NCI-H524 (cell line): ENCODE data around the gene IFI27.
A peak's percentile ranks its signal among the peaks of the same experiment; 100 is the strongest.

Source experiments
- DNase-seq, 2 experiments: peaks; one replicate each; lab custom pipeline; 2025; lab: John Stamatoyannopoulos, UW

IFI27 gene

DNA sequence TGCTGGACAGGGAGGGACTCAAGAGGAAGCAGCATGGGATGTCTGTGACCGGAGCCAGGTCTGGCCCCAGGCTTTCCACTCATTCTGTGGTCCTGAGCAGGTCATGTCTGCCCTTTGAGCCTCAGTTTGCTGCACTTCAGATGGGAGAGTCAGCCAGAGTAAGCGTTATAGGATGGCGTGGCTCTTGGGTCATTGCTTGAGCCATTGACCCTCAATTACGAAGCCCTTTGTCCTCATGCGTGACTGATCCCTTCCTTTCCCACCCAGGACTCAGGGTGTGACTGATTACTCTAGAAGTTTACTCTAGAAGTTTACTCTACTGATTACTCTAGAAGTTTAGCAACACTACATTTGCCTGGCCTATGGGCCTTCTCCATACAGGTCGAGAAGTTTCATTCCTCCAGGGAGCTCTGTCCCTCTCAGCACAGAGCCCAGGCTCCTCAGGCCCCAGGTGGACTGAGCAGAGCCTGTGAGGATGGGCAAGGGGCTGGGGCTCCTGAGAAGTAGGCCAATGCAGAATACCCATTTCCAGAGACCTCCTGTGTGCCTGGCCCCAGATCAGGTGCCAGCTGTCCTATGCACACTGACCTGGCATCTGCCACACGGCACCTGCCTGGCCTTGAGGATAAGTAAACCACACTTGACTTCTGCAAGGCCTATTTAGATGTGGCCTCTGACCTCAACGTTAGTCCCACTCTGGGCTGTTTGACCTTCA, 7.6 kb upstream of the IFI27 start:
- no peak for DNase-seq

DNA sequence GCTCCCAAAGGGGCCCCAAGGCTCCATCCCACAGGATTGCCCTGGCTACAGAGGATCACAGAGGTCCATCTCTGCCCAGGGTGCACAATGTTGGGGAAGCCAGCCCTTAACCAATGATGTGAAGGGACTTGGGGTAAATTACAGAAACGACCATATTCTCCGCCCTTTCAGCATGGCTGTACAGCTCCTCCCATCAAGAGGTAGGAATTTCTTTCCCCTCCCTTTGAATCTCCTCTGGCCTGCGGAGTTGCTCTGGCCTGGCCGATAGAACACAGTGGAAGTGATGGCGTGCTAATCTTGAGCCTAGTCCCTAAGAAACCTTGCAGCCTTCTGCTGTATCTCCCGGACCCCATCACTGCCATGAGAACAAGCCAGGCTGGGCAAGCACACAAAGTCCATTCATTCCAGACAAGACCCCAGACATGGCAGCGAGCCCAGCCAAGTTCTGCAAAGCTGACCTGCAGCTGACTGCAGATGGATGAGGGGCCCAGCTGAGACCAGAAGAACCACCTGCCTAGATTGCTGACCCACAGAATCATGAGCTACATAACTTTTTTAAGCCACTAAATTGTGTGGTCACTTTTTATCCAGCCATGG, 6.9 kb upstream of the IFI27 start:
- DNase-seq: no peak

DNA sequence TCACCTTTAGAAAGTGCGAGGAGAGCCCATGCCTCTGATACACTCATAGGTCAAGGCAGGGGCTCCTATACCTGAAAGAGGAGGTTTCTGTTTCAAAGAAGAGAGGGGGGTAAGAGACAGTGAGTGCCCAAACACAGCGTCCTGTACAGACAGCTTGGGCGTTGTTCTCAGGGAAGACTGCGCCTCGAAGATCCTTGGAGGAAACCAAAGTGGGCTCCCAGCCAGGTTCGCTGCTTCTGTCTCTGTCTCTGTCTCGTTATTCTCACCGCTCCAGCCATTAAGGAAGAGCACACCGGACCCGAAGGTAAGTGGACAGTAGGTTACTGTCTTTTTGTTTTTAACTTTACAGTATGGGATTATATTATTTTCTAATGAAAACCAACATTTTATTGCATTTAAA, 5.8 kb upstream of the IFI27 start:
- DNase-seq: no peak

DNA sequence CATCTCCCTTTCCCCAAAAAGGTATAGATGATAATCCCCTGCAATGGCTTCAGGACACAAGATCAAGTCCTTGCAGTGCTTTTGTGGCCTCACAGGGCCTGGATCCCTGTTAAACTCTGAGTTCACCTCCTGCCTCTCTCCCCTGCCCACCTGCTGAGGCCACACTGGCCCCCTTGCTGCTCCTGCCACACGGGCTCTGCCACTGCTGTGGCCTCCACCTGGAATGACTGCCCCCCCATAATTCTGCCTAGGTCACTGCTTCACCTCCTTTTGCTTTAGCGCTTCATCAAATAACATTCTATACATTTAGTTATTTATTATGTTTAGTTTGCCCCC, 653 bp upstream of the IFI27 start:
- DNase-seq: no peak

DNA sequence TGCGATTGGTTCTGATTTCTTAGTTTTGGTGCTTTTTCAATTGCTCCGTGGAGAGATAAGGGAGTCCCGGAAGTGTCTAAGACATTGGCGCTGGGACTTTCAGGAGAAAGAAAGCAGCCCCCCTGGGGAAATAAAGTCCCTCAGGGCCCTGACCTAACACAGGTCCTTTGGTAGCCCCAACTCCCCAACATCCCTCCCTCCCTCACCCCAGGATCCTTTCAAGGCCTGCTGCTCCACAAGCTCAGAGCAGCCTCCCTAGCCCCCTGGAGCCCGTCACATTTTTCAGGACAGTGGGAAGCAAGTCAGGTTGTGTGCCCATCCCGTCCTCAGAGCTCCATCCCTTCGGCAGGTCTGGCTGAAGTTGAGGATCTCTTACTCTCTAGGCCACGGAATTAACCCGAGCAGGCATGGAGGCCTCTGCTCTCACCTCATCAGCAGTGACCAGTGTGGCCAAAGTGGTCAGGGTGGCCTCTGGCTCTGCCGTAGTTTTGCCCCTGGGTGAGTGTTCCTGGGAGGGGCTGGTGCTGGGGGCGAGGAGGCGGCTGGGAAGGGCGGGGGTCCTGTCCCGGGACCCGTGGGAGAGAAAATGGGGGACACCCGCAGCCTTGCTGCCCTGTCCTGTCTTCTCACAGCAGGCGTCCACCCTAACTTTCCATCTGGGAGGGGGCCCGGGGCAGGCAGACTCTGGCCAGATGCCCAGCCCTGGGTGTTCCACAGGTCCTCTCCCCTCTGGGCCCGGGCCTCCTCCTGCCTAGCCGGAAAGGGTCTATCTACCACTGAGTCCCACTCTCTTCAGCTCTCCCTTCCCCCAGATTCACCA, 950 bp downstream of the IFI27 start:
- no peak for DNase-seq

DNA sequence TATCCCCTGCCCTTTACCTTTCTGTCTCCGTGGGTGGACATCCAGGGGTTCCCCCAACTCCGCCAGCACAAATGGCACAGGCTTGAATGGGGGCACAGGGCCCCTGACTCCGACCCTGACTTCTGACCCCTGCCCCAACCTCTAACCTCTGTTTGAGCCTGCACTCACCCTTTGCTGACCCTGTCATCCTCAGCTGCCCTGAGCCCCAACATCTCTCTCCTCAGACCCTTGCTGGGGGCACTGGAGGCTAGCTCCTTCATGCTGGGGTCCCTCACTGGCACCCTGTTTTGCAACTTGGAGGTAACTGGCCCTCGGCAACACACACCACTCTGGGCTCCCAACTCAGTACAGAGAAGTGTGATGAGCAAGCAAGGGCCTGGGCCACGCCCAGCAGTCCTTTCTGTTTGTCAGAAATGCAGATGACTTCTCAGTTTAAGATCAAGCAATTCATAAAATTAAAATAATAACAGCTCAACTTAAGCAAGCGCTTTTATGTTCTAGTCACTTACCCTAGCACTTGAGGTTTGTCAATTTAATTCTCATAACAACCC, 2.1 kb downstream of the IFI27 start:
- DNase-seq: no peak

DNA sequence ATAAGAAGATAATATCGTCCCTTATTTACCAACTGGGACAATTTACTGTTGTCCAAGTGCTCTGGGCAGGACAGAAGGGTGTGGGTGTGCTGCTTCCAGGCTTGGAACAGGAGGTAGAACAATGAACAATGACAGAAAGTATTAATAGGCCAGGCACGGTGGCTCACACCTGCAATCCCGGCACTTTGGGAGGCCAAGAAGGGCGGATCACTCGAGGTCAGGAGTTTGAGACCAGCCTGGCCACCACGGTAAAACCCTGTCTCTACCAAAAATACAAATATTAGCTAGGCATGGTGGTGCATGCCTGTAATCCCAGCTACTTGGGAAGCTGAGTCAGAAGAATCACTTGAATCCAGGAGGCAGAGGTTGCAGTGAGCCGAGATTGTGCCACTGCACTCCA, 2.5 kb downstream of the IFI27 start:
- no peak for DNase-seq

DNA sequence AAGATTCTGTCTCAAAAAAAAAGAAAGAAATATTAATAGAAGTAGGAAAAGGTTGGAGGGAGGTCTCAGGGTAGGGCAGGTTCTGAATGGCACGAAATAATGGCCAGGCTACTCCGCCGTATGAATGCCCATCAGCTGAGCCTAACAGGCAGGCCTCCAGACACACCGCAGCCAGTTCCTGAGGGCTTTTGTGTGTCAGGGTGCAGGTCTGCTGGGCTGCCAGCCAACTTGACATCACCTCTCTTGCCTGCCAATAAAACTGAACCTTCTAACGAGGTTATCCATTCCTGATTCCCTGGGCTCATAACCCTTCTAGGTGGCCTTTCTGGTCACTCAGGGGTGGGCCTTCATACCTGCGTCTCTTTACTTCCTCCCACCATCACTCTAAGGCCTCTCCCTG, 3.0 kb downstream of the IFI27 start:
- DNase-seq: no peak

DNA sequence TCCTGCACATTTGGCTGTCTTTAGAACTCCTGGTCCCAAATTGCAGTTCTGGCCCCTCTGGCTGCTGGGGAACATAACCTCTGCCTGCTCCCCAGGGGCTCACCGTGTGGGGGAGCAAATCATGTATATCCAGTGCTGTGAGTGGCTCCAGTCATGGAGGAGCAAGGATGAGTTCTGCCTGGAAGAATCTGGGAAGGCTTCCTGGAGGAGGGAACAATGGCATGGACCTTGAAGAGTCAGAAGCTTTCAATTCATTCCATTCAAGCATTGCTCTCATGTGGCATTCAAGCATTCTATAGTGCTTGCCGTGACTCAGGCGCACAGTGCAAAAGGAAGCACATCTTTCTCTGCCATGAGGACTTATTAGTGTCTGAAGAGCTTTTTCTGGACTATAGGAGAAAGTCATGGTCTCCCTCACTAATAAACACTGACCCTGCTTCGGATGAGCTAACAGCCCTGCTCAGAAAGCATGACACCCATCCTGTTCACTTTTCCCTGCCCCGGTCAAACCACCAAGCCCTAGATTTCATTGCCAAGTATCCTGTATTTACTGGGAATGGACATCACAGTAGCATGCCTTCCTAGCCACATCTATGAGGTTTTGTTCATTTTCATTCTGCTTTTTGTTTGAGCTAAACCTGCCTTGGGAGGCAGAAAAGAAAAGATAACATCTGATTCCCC, 3.5 kb downstream of the IFI27 start:
- no peak for DNase-seq

DNA sequence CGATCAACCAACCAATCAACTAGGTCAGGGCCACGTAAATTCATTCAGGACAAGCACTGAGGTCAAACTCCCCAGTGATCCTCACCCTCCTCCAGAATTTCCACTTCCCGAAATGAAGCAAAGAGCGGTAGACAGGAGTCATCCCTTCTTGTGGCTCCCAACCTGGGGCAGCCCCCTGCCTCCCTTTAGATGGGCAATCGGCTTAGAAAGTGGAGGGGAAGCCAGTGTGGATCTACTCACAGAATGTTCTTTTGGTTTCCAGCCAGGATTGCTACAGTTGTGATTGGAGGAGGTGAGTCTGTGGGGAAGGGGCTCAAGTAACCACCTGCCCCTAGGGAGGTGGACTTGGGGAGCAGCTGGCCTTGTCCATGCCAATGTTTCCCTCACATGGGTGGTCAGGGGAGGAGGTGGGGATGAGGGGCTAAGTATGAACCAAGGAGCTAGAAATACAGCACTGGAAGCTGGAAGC, 4.1 kb downstream of the IFI27 start:
- DNase-seq: no peak

DNA sequence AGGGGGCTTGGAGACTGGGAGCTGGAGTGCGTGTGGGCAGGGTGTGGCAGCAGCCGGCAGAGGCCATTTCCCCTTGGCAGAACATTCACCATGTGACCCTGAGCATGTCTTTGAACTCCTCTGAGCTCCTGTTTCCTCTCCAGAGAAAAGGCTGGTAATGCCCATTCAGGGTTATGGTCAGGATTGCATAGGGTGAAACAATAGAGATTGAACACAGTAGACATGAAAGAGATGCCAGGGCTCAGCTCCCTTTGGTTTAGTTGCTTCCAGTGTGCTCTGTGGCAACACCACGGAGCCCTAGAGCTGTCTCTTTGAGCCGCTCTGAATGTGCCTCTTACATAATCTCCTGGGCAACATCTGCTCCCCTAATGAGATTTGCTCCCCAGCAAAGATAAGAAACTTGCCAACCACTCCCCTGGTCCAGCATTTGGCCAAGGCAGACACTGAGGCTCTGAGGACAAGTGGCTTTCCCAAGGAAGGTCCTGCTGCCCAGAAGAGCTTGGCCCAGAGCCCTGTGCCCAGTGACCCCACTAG, 4.6 kb downstream of the IFI27 start:
- DNase-seq: peak; percentile 88 to 97

DNA sequence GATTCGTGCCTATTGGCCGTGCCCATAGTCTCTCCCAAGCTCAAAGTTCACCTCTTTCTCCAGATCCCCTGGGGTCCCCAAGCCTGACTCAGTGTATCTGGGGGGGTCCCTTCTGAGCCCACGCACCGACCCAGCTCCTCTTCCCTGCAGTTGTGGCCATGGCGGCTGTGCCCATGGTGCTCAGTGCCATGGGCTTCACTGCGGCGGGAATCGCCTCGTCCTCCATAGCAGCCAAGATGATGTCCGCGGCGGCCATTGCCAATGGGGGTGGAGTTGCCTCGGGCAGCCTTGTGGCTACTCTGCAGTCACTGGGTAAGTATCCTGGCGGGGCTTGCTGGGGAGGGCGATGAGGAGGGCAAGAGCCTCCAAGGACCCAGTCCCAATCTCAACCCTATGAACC, 5.1 kb downstream of the IFI27 start:
- no peak for DNase-seq

DNA sequence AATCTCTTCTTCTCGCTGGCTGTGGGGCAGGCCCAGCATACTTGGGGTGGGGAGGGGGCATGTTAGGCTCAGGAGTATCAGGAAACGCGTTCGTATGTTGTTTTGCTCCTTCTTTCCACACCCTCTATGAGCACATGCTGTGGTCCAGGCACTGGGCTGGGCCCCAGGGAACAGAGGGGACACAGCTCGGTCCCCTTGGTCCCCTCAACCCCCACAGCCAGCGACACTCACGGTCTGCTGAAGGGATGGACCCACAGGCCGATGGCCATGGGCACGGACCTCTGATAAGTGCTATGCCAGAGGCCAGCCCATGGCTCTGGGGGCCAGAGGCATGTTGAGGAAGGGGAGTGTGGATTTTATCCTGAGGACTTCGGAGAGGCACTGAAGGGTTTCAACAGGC, 6.2 kb downstream of the IFI27 start:
- DNase-seq: no peak

DNA sequence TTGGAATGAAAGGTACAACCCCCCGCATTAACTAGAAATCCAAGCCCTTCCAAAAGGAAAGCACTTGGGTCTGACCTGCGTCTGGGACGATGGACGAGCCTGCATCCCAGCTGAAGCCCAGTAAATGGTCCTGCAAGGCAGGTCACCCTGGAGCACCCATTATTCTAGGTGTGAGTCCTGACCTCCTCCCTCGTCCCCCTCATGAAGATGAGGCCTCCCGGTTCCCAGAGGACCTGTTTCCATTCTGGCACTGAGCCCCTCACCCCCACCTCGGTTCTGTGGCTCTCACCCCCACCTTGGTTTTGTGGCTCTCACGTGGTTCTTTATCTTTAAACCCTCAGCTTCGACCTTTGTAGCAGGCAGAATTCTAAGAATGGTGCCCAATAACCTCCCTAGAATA, 7.3 kb downstream of the IFI27 start:
- no peak for DNase-seq

DNA sequence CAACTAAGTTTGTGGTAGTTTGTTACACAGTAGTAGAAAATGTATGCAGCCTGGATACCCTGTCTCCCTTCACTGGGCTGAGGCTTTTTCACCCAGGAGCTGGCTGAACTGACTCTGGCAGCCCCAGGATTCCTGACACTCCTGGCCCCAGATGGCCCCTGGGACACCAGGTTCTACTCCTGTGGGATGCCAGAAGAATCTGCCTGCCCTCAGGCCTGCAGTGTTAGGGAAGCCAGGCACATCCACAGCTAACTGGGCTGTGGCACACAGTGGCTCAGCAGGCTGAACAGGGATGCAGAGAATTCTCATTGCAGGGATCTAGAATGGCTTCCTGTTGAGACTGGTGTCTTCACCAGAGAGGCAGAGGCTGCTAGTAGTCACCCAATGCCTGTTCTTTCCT, 8.5 kb downstream of the IFI27 start:
- no peak for DNase-seq

DNA sequence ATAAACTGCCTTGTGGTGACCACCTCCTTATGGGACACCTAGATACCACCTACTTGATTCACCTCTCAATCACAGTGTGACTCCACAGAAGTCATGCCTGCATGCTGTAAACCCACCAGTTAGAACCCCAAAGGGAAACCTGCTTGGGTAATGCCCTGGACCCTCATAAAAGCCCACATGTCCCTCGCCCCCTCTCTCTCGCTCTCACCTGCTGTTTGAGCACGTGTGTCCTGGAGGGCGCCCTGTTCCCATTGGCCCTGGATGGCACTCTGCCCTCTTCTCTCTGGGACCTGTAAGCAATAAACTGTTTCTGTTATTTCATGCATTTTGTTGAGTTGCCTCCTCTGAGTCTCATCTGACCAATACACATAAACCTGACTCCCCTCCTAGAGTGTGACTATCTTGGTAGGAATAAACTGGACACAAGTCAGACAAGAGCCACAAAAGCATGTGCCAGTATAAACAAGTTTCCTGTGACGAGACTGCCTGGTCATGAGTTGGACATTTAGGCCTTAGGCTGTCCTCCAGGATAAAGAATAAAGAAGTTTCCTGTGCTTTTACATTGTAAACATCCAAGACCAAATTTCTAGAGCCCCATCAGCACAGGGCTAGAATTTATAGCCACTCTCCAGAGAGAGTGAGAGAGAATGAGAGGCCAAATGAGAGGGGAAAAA, 10.3 kb downstream of the IFI27 start:
- no peak for DNase-seq

DNA sequence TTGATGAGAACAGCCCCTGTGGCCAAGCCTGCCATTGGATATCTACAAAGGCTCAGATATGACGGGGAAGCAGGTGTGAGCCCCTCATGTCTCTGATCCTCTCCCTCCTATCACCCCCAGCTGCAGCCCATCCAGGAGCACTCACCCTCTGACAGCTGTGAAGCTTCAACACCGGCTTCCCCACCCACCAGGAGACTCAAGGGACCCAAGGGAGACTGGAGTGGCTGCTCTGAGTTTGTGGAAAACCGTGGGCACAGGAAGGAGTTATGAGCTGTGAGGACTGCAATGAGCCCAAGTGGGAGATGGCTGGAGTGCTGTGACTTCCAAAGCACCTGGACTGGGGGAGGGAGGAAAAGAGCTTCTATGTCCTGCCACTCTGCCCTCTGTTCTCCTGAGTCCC, 10.9 kb downstream of the IFI27 start:
- no peak for DNase-seq

DNA sequence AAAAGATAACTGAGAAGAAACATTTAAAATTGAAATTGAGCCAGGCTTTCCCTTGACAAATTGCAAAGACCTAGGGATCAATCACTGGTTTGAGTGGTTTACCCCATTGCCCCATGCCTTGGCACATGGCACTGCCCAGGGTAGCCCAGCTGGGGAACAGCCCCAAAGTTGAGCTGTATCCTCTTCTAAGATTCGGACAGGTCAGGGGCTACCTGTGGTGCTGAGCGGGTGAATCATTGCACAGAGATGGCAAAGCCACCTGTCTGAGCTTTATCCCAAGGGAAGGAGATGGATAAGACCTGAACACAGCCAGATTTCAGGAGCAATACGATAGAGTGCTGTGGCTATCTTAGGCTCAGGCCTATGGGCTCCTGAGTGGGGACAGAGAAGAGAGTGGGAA, 11.9 kb downstream of the IFI27 start:
- DNase-seq: no peak

DNA sequence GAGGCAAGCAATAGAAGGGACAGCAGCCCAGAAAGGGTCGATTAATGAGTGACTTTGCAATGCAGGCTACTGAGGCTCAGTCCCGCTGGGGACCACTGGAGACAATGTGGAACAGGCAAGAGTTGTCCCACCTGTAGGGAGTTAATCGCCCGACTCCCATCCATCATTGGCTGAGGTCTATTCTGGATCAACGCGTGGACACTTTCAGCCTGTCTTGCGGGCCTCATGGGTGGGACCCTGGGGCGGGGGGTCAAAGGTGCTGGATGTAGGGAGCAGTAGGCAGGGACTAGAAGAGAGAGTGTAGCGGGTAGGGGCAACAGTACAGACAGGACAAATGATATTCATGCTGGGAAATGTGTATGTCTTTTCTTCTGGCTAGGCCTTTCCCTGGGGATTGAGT, 12.8 kb downstream of the IFI27 start:
- DNase-seq: no peak

DNA sequence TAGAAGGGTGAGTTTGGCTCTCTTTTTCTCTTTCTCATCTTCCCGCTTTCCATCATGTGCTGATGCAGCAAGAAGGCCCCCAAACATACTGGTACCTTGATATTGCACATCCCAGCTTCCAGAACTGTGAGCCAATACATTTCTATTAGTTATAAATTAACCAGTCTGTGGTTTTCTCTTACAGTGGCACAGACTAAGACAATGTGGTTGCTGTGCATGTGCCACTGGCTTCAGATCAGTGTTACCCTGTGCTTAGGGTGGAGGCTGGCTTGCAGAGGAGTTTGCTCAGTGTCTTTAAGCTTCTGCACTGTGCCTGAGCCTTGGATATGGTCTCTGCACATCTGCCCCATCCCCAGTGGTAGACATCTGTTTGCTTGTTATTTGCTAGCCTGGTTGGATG, 13.3 kb downstream of the IFI27 start:
- no peak for DNase-seq

DNA sequence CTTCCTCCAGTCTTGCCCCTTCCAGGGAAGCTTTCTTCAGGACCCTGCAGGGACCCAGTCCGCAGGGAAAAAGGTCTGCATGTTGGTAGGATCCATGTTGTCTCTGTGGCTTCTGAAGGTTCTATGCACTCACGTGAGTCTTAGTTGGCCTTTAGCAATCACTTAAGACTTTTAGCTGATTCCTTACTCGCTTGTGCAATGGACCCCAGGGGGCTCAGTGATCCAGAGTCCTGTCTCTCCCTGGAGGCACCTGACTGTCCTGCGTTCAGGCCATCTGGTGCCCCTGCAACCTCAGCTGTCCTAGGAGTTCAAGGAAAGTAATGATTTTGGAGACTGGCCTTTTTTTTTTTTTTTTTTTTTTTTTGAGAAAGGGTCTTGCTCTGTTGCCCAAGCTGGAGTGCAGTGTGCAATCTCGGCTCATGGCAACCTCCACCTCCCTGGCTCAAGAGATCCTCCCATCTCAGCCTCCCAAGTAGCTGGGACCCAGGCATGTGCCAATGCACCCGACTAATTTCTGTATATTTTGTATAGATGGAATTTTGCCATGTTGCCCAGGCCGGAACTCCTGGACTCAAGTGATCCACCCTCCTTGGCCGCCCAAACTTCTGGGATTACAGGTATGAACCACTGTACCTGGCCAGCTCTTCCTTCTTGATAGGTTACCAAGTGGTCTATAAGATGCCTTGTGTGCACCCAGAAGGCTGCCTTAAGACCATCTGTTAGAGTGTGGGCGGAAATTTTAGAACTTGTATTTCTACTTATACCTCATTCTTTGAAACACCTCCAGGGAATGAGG, 14.2 kb downstream of the IFI27 start:
- no peak for DNase-seq
